Spinal cord (tissue), 10 donors: Measurements from ENCODE around the gene AMIGO2. TPM values are rescaled to one million over a fixed set of nuclear protein-coding genes. Genes with fewer than 3 reads are reported as not detected.

Source experiments
- DNase-seq, 6 donors: peaks; one replicate each; pipeline versions ENCODE4 v3.0.0 to v3.0.0-alpha.2; 2013 to 2015; ENCODE audit warnings: low spot score in 6 of 6, low read depth in 4 of 6
- H3K27ac ChIP-seq: one replicate; pipeline ENCODE4 v1.5.1; 2013; ENCODE audit warnings: low read depth, low read length, control low read depth
- H3K27me3 ChIP-seq: one replicate; pipeline ENCODE4 v1.6.1; 2013; ENCODE audit warnings: low read length; ENCODE audit not compliant: control insufficient read depth, insufficient read depth
- H3K36me3 ChIP-seq: one replicate; pipeline ENCODE4 v1.6.1; 2013; ENCODE audit warnings: low read length; ENCODE audit not compliant: control insufficient read depth, insufficient read depth
- H3K4me1 ChIP-seq: one replicate; pipeline ENCODE4 v1.6.1; 2013; ENCODE audit warnings: low read length; ENCODE audit not compliant: control insufficient read depth, insufficient read depth
- H3K4me3 ChIP-seq: one replicate; pipeline ENCODE4 v1.5.1; 2013; ENCODE audit warnings: low read depth, low read length, control low read depth
- H3K9me3 ChIP-seq: one replicate; pipeline ENCODE4 v1.6.1; 2013; ENCODE audit warnings: low read length; ENCODE audit not compliant: control insufficient read depth, insufficient read depth
- WGBS: methylation state at CpG from one replicate; pipeline ENCODE4 v1.1.5; 2013; ENCODE audit warnings: missing lambda C conversion rate; ENCODE audit not compliant: insufficient coverage; 5-methylcytosine and 5-hydroxymethylcytosine counted together
- polyA plus RNA-seq, 2 donors: library from polyadenylated mRNA; unstranded; fragments of 120-200 nt; gene quantifications; one replicate each; pipeline ENCODE4 v1.2.1, GENCODE V29; 2013; ENCODE audit not compliant: insufficient read length in 2 of 2
- total RNA-seq, 2 donors: library from RNA; depleted of rRNA in 1 of 2; stranded (reverse); fragments of 120-200 nt in 1 of 2; fragments of >200 nt in 1 of 2; gene quantifications; one replicate each; pipeline versions ENCODE4 v1.2.3 to v1.2.4, GENCODE V29; 2013 to 2014
- donor health status: healthy.

AMIGO2 gene
- total and polyA plus RNA-seq, 4 donors: 5.6 to 12.6 (median 9.7) TPM

- DNase-seq: no peak
- H3K4me3 ChIP-seq: no peak overlapping the region
- no peak overlapping the region for H3K27ac ChIP-seq
- H3K9me3 ChIP-seq: no peaks in the 10 kb centered on the region
- peaks cover 16% of the 10 kb centered on the region for H3K4me1 ChIP-seq
- no peaks in the 10 kb centered on the region for H3K36me3 ChIP-seq
- H3K27me3 ChIP-seq: peaks cover 9% of the 10 kb centered on the region
- WGBS: 88% methylated on average over 17 of the region's 17 CpGs
These were observed 2.3 kb downstream of the AMIGO2 start for GRCh38 chr12:47077206-47078085.

DNA sequence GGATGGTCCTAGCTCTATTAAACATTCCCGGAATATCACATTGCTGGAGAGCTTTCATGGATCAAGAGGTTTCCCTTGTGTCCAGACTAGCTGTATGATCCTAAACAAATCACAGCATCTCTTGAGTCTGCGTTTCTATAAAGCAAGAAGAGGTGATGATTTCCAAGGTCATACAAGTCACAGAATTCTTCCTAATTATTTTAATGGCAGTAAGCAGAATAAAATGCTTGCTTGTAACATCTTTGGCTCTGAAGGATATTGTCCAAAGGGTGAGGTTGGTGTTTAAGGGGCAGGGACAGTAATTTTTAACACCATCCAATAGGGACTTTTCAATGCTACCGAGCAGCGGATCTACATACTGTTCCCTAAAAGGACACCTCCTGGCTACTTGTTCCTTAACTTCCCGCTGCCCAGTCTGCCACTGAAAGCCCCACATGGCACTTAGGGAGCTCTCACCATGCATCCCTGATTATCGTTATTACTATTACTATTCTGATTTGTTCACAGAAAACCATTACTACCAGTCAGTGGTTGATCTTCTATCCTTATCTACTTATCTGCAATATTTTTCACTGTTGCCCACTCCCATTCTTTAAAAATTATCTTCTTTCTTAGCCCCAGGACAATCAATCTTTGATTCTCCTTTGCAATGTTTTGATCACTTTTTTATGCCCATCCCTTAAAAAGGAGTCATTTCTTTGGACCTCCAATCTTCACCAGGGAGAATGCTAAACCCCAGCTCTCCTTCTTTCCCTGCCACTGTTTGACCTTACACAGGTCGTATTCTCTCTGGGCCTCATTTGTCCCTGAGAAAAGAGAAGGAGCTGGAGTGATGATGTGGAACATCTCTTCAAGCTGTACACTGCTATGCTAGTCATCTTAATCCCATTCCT, 4.3 kb downstream of the AMIGO2 start:
- no peak for DNase-seq
- Histone ChIP-seq H3K36me3 (no peaks in the 10 kb centered on the region), H3K27me3 (peaks cover 9% of the 10 kb centered on the region), H3K9me3 (no peaks in the 10 kb centered on the region), H3K4me3 (no peak overlapping the region), H3K4me1 (peaks cover 11% of the 10 kb centered on the region), H3K27ac (no peak overlapping the region)
- 89% methylated on average over 4 of the region's 7 CpGs for WGBS

DNA sequence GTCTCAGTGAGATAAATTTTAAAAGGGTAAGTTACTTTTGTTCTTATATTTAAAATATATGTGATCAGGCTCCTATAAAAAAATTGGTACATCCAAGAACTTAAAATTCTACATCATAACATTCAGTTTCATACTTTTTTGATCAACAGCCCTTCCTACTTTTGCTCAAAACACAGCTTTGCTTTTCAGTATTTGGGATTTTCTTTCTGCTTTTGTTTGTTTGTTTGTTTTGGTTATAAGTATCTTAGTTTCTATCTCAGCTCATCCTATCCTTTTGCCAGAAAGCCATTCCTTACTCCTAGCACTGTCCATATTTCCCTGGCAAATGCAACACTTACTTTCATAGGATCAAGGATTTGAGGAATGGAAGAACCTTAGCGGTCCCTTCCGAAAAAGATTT, 5.0 kb downstream of the AMIGO2 start:
- DNase-seq: no peak
- no peaks in the 10 kb centered on the region for H3K9me3 ChIP-seq
- H3K4me3 ChIP-seq: no peak overlapping the region
- H3K4me1 ChIP-seq: peaks cover 6% of the 10 kb centered on the region
- no peak overlapping the region for H3K27ac ChIP-seq
- 71% methylated on average over 1 of the region's 2 CpGs for WGBS
- peaks cover 9% of the 10 kb centered on the region for H3K27me3 ChIP-seq
- no peaks in the 10 kb centered on the region for H3K36me3 ChIP-seq

GRCh38 chr12:47073951-47074350, 5.8 kb downstream of the AMIGO2 start:
- Histone ChIP-seq H3K27ac (no peak overlapping the region), H3K9me3 (no peaks in the 10 kb centered on the region), H3K4me3 (no peak overlapping the region), H3K36me3 (no peaks in the 10 kb centered on the region), H3K4me1 (peaks cover 6% of the 10 kb centered on the region), H3K27me3 (peaks cover 9% of the 10 kb centered on the region)
- DNase-seq: no peak
- WGBS: 60% methylated on average over 1 of the region's 3 CpGs

GRCh38 chr12:47071241-47071852, 8.4 kb downstream of the AMIGO2 start:
- no peak for DNase-seq
- no peaks in the 10 kb centered on the region for H3K9me3 ChIP-seq
- H3K4me3 ChIP-seq: no peak overlapping the region
- H3K27me3 ChIP-seq: no peaks in the 10 kb centered on the region
- no peaks in the 10 kb centered on the region for H3K4me1 ChIP-seq
- H3K36me3 ChIP-seq: no peaks in the 10 kb centered on the region
- no peak overlapping the region for H3K27ac ChIP-seq
- WGBS: 59% methylated on average over 3 of the region's 5 CpGs

DNA sequence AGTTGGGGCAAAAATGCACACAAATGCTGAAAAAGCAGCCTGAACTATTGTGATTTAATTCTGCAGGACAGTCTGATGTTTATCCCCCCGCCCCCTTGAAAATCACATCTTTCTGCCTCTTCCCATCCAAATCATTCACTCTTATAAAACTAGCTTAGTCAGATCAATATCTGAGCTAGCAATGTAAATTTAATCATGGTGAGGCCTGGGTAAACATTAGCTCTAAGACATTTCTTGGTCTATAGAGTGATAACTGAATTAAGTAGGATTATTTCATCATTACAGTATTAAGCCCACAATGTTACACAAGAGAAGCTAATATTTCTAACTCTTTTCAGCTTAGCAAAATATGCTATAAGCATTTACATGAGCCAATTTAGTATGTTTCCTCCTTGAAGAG, 9.4 kb downstream of the AMIGO2 start:
- no peaks in the 10 kb centered on the region for H3K27me3 ChIP-seq
- H3K36me3 ChIP-seq: no peaks in the 10 kb centered on the region
- peak in 1 of 6 donors; percentile 51 for DNase-seq
- H3K9me3 ChIP-seq: no peaks in the 10 kb centered on the region
- no peak overlapping the region for H3K27ac ChIP-seq
- WGBS: no CpG with 5 or more reads among the region's 1 CpG
- H3K4me3 ChIP-seq: no peak overlapping the region
- H3K4me1 ChIP-seq: no peaks in the 10 kb centered on the region

GRCh38 chr12:47068539-47068938, 11.2 kb downstream of the AMIGO2 start:
- no peak for DNase-seq
- WGBS: 54% methylated on average over 5 of the region's 6 CpGs

DNA sequence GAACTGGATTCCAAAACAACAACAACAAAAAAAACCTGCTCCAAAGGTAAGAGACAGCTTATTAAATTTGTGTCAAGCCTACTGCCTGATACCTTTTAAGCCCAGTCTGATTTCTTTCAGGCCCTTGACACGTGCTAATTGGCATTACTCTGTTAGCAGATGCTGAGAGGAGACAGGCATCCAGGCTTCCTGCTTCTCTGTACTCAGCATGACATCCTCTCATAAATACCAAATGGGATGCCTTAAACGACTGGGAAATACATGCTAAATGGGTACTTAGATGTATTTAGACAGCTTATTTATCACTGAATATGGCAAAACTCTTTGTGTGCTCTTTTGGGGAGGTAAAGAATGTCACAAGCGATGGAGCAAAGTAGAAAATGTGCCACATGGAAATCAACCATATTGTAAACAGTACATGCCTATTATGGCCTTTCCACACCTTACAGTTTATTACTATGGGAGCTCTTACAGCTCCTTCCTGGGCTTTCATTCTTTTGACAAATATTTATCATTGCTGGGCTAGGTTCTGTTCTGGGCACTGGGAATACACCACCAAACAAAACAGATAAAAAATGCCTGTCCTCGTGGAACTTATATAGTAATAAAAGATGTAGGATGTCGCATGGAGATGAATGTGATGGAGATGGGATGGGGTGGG, 11.9 kb downstream of the AMIGO2 start:
- Histone ChIP-seq H3K4me1 (no peaks in the 10 kb centered on the region), H3K36me3 (no peaks in the 10 kb centered on the region), H3K9me3 (no peaks in the 10 kb centered on the region), H3K27me3 (no peaks in the 10 kb centered on the region), H3K4me3 (no peak overlapping the region), H3K27ac (no peak overlapping the region)
- WGBS: no CpG with 5 or more reads among the region's 5 CpGs
- peak in 1 of 6 donors; percentile 64 for DNase-seq

More at GRCh38 chr12:47068539-47068938, 11.2 kb downstream of the AMIGO2 start:
- no peaks in the 10 kb centered on the region for H3K36me3 ChIP-seq
- no peak overlapping the region for H3K4me3 ChIP-seq
- H3K27me3 ChIP-seq: no peaks in the 10 kb centered on the region
- no peaks in the 10 kb centered on the region for H3K9me3 ChIP-seq
- H3K4me1 ChIP-seq: no peaks in the 10 kb centered on the region
- H3K27ac ChIP-seq: no peak overlapping the region

GRCh38 chr12:47067176-47067575, 12.6 kb downstream of the AMIGO2 start:
- H3K36me3 ChIP-seq: no peaks in the 10 kb centered on the region
- no peak overlapping the region for H3K27ac ChIP-seq
- H3K27me3 ChIP-seq: no peaks in the 10 kb centered on the region
- no peak overlapping the region for H3K4me3 ChIP-seq
- no peaks in the 10 kb centered on the region for H3K9me3 ChIP-seq
- WGBS: no CpG with 5 or more reads among the region's 1 CpG
- DNase-seq: no peak
- H3K4me1 ChIP-seq: no peaks in the 10 kb centered on the region
